Measurements from ENCODE around the gene ALDH1L2. TPM values are rescaled to one million over a fixed set of nuclear protein-coding genes. Genes with fewer than 3 reads are reported as not detected.

The ALDH1L2 gene
- total RNA-seq, 1 donor, result 55.4 TPM

DNA sequence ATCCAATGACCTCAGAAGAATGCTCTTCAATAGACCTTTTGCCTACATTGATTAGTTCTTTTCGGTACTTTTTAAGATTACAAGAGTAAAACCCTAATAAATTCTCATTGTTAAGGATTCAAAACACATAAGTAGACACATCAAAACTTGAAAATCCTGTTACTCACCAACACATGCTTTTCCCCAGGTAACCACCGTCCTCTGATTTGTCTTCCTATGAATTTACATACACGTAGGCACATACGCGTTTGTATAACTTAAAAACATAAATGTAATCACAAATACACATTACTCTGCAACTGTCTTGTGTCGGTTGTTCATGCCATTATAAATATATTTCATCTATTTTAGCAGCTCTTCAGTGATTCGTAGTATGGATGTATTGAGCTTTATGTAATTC lies 22.4 kb upstream of the ALDH1L2 start:
- peak overlapping the region; percentile 99 for H3K4me2 ChIP-seq (ENCODE audit: insufficient read depth, low read length)
- H3K36me3 ChIP-seq (ENCODE audit: insufficient read depth, low read length), result peaks cover 2% of the 10 kb centered on the region
- peaks cover 22% of the 10 kb centered on the region for H4K20me1 ChIP-seq (ENCODE audit: insufficient read depth, low read length)
- no peak overlapping the region for H3K27ac ChIP-seq (ENCODE audit: low read depth, low read length)
- peaks cover 26% of the 10 kb centered on the region for H3K4me1 ChIP-seq (ENCODE audit: insufficient read depth, low read length)
- TF ChIP-seq, protein P1, sequence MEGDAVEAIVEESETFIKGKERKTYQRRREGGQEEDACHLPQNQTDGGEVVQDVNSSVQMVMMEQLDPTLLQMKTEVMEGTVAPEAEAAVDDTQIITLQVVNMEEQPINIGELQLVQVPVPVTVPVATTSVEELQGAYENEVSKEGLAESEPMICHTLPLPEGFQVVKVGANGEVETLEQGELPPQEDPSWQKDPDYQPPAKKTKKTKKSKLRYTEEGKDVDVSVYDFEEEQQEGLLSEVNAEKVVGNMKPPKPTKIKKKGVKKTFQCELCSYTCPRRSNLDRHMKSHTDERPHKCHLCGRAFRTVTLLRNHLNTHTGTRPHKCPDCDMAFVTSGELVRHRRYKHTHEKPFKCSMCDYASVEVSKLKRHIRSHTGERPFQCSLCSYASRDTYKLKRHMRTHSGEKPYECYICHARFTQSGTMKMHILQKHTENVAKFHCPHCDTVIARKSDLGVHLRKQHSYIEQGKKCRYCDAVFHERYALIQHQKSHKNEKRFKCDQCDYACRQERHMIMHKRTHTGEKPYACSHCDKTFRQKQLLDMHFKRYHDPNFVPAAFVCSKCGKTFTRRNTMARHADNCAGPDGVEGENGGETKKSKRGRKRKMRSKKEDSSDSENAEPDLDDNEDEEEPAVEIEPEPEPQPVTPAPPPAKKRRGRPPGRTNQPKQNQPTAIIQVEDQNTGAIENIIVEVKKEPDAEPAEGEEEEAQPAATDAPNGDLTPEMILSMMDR (IDR thresholded peaks at IDR 0.05; ENCODE audit: extremely low read depth, low read depth, low read length), result no peak
- H3K4me3 ChIP-seq (ENCODE audit: insufficient read depth, low read length), result peak overlapping the region; percentile 94
- no peak for DNase-seq (ENCODE audit: insufficient read length, low spot score, missing footprints)
- H3K9me3 ChIP-seq (ENCODE audit: low read depth, low read length), result no peaks in the 10 kb centered on the region
- H3K79me2 ChIP-seq (ENCODE audit: insufficient read depth, low read length), result peaks cover 40% of the 10 kb centered on the region
- H3K27me3 ChIP-seq (ENCODE audit: insufficient read depth, low read length), result no peaks in the 10 kb centered on the region
- peak overlapping the region; percentile 99 for H2AFZ ChIP-seq (ENCODE audit: low read length)

DNA sequence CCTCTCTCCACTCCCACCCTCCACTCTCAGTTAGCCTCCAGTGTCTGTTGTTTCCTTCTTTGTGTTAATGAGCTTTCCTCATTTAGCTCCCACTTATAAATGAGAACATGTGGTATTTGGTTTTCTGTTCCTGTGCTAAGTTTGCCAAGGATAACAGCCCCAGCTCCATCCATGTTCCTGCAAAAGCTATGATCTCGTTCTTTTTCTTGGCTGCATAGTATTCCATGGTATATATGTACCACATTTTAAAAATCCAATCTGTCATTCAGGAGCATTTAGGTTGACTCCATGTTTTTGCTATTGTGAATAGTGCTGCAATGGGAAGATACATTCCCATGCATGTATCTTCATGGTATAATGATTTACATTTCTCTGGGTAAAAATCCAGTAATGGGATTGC lies 20.5 kb upstream of the ALDH1L2 start:
- no peak overlapping the region for H2AFZ ChIP-seq (ENCODE audit: low read length)
- H3K27ac ChIP-seq (ENCODE audit: low read depth, low read length), result no peak overlapping the region
- TF ChIP-seq, protein P1 (IDR thresholded peaks at IDR 0.05; ENCODE audit: extremely low read depth, low read depth, low read length), result no peak
- DNase-seq (ENCODE audit: insufficient read length, low spot score, missing footprints), result no peak
- H3K4me3 ChIP-seq (ENCODE audit: insufficient read depth, low read length), result no peak overlapping the region
- peaks cover 12% of the 10 kb centered on the region for H4K20me1 ChIP-seq (ENCODE audit: insufficient read depth, low read length)
- H3K9me3 ChIP-seq (ENCODE audit: low read depth, low read length), result no peaks in the 10 kb centered on the region
- no peaks in the 10 kb centered on the region for H3K36me3 ChIP-seq (ENCODE audit: insufficient read depth, low read length)
- peaks cover 21% of the 10 kb centered on the region for H3K4me1 ChIP-seq (ENCODE audit: insufficient read depth, low read length)
- H3K4me2 ChIP-seq (ENCODE audit: insufficient read depth, low read length), result no peak overlapping the region
- no peaks in the 10 kb centered on the region for H3K27me3 ChIP-seq (ENCODE audit: insufficient read depth, low read length)
- H3K79me2 ChIP-seq (ENCODE audit: insufficient read depth, low read length), result peaks cover 21% of the 10 kb centered on the region

DNA sequence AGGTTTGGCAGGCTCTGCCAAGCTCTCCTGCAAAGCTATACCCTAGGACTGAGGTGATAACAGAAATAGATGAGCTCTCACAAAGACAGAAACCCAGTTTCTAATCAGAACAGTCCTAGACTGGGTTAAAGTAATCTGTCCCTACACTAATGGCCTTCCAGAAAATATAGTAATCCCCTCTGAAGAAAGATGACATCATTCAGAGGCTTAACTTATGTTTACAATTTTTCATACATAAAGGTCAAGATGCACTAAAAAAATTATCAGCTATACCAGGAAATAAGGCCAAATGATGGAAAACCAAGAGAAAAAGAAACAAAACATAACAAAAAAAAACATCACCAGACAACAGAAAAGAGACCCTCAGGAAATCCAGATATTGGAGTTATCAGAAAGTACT lies 18.4 kb upstream of the ALDH1L2 start:
- DNase-seq (ENCODE audit: insufficient read length, low spot score, missing footprints), result no peak
- no peak overlapping the region for H2AFZ ChIP-seq (ENCODE audit: low read length)
- no peaks in the 10 kb centered on the region for H4K20me1 ChIP-seq (ENCODE audit: insufficient read depth, low read length)
- H3K79me2 ChIP-seq (ENCODE audit: insufficient read depth, low read length), result peaks cover under 1% of the 10 kb centered on the region
- H3K4me2 ChIP-seq (ENCODE audit: insufficient read depth, low read length), result no peak overlapping the region
- H3K4me1 ChIP-seq (ENCODE audit: insufficient read depth, low read length), result peaks cover 8% of the 10 kb centered on the region
- H3K27me3 ChIP-seq (ENCODE audit: insufficient read depth, low read length), result no peaks in the 10 kb centered on the region
- H3K27ac ChIP-seq (ENCODE audit: low read depth, low read length), result no peak overlapping the region
- no peaks in the 10 kb centered on the region for H3K36me3 ChIP-seq (ENCODE audit: insufficient read depth, low read length)
- H3K4me3 ChIP-seq (ENCODE audit: insufficient read depth, low read length), result no peak overlapping the region
- TF ChIP-seq, protein P1 (IDR thresholded peaks at IDR 0.05; ENCODE audit: extremely low read depth, low read depth, low read length), result no peak
- no peaks in the 10 kb centered on the region for H3K9me3 ChIP-seq (ENCODE audit: low read depth, low read length)

DNA sequence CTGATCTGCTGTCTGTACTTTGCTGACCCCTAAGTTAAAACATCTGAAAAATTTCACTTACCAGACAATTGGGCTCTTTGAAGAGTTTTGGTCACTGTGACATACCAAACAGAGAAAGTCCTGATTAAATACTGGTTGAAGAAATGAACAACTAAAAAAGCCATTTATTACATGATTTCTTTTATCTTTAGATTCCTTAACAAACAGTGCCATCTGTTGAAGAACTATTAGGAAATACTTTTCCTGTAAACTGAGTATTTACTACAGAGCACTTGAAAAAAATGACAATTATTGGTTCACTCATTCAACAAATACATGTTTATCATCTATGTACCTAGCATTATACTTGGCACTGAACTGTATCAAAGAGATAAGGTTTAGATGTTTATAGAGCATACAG lies 16.7 kb upstream of the ALDH1L2 start:
- H3K27ac ChIP-seq (ENCODE audit: low read depth, low read length), result no peak overlapping the region
- H2AFZ ChIP-seq (ENCODE audit: low read length), result no peak overlapping the region
- no peaks in the 10 kb centered on the region for H3K36me3 ChIP-seq (ENCODE audit: insufficient read depth, low read length)
- DNase-seq (ENCODE audit: insufficient read length, low spot score, missing footprints), result no peak
- H3K9me3 ChIP-seq (ENCODE audit: low read depth, low read length), result no peaks in the 10 kb centered on the region
- no peak overlapping the region for H3K4me3 ChIP-seq (ENCODE audit: insufficient read depth, low read length)
- no peaks in the 10 kb centered on the region for H3K79me2 ChIP-seq (ENCODE audit: insufficient read depth, low read length)
- no peaks in the 10 kb centered on the region for H3K27me3 ChIP-seq (ENCODE audit: insufficient read depth, low read length)
- H3K4me1 ChIP-seq (ENCODE audit: insufficient read depth, low read length), result peaks cover 4% of the 10 kb centered on the region
- H4K20me1 ChIP-seq (ENCODE audit: insufficient read depth, low read length), result no peaks in the 10 kb centered on the region
- TF ChIP-seq, protein P1 (IDR thresholded peaks at IDR 0.05; ENCODE audit: extremely low read depth, low read depth, low read length), result peak; percentile 36
- H3K4me2 ChIP-seq (ENCODE audit: insufficient read depth, low read length), result no peak overlapping the region

All from osteoblast (primary cell).